K562 (cell line): ENCODE results near the gene ICAM3. TPM values are rescaled to one million over a fixed set of nuclear protein-coding genes. Genes with fewer than 3 reads are reported as not detected.

Source experiments
- ATAC-seq: fragments of 200-7000 bp; cut with Tn5 transposase; 3 replicates; pipeline ENCODE4 v1.9.1; 2020; ENCODE audit warnings: moderate library complexity
- BruUV-seq: library from RNA; stranded (reverse); fragments of 400-500 nt; replicated peaks from 2 replicates; lab custom pipeline; 2021; lab: Mats Ljungman, UMichigan
- CTCF ChIA-PET: fragments of 300-600 bp; formaldehyde crosslinking; extraction: SDS; loops from one replicate; lab custom pipeline; 2021; ENCODE audit warnings: low intra/inter-chr PET ratio; lab: Yijun Ruan, JAX
- POLR2A ChIA-PET: fragments of 300-600, 350-650 bp; sonication (Branson Sonifier 250); formaldehyde crosslinking; extraction: SDS; loops from one replicate; lab custom pipeline; 2021; ENCODE audit warnings: antibody characterized with exemption, inconsistent platforms; lab: Yijun Ruan, JAX
- DNase-seq, 4 experiments: peaks; one replicate each; pipeline versions ENCODE4 v3.0.0 to v3.0.0-alpha.2; 2011 to 2018; ENCODE audit warnings: low spot score in 3 of 4, mixed read lengths in 3 of 4; ENCODE audit errors: extremely low read depth in 1 of 4
- FAIRE-seq: peaks from 2 replicates; lab custom pipeline; 2011; peaks lifted over from hg19 to GRCh38; lab: Jason Lieb, UNC
- H2AFZ ChIP-seq: 2 replicates; pipeline ENCODE4 v1.6.0; 2011; ENCODE audit warnings: low read depth, low read length, control low read depth, inconsistent platforms
- H3K27ac ChIP-seq: fragments of 200-600 bp; 3 replicates; pipeline ENCODE4 v1.8.0; 2011; ENCODE audit warnings: low read depth, mild to moderate bottlenecking, control low read depth, inconsistent platforms, low read length, moderate library complexity, mixed read lengths; ENCODE audit errors: extremely low read depth
- H3K27me3 ChIP-seq, 2 experiments: fragments of 300-600 bp in 1 of 2; 2 replicates in 1 of 2; 3 replicates in 1 of 2; pipeline versions ENCODE4 v1.6.0 to v1.8.0; 2011; ENCODE audit warnings: inconsistent platforms in 2 of 2, low read length in 2 of 2, mild to moderate bottlenecking in 1 of 2, mixed read lengths in 1 of 2, moderate library complexity in 1 of 2; ENCODE audit not compliant: control insufficient read depth in 2 of 2, insufficient read depth in 2 of 2
- H3K36me3 ChIP-seq: fragments of 300-600 bp; 3 replicates; pipeline ENCODE4 v1.8.0; 2011; ENCODE audit warnings: mild to moderate bottlenecking, low read length, inconsistent platforms; ENCODE audit not compliant: control insufficient read depth, insufficient read depth
- H3K4me1 ChIP-seq, 2 experiments: fragments of 200-600 bp in 1 of 2; replicated peaks in 1 of 2; 2 replicates in 1 of 2; 3 replicates in 1 of 2; pipeline versions ENCODE4 v1.5.1 to v1.8.0; 2011; ENCODE audit warnings: inconsistent platforms in 2 of 2, low read length in 2 of 2, mild to moderate bottlenecking in 1 of 2, mixed read lengths in 1 of 2, moderate library complexity in 1 of 2; ENCODE audit not compliant: control insufficient read depth in 2 of 2, insufficient read depth in 2 of 2
- H3K4me2 ChIP-seq: 2 replicates; pipeline ENCODE4 v1.6.1; 2011; ENCODE audit warnings: low read length, control low read depth, inconsistent platforms, mixed read lengths; ENCODE audit not compliant: insufficient read depth
- H3K4me3 ChIP-seq: fragments of 200-600 bp; sonication (generic), shearing (Covaris generic); 2 replicates; pipeline ENCODE4 v1.5.1; 2016; ENCODE audit warnings: control low read depth, inconsistent platforms
- H3K79me2 ChIP-seq: fragments of 200-600 bp; 3 replicates; pipeline ENCODE4 v1.8.0; 2011; ENCODE audit warnings: low read length, inconsistent platforms; ENCODE audit not compliant: control insufficient read depth, insufficient read depth
- H3K9ac ChIP-seq, 2 experiments: 2 replicates each; pipeline versions ENCODE4 v1.6.0 to v1.6.1; 2011; ENCODE audit warnings: low read depth in 2 of 2, low read length in 2 of 2, control low read depth in 1 of 2, inconsistent platforms in 1 of 2, mild to moderate bottlenecking in 1 of 2, mixed read lengths in 1 of 2; ENCODE audit not compliant: insufficient read depth in 1 of 2
- H3K9me1 ChIP-seq: one replicate; pipeline ENCODE4 v1.6.0; 2011; ENCODE audit warnings: inconsistent platforms, mild to moderate bottlenecking, low read length, moderate library complexity; ENCODE audit not compliant: control insufficient read depth, insufficient read depth
- H3K9me3 ChIP-seq: replicated peaks from 2 replicates; pipeline ENCODE4 v1.5.1; 2011; ENCODE audit warnings: low read depth, low read length, inconsistent platforms; ENCODE audit not compliant: control insufficient read depth, insufficient read depth
- H4K20me1 ChIP-seq: replicated peaks from 2 replicates; pipeline ENCODE4 v1.6.1; 2011; ENCODE audit warnings: low read length, inconsistent platforms, mixed read lengths; ENCODE audit not compliant: control insufficient read depth, insufficient read depth
- ARHGAP35 ChIP-seq: fragments of 450-650 bp; IDR thresholded peaks from 2 replicates; pipeline ENCODE4 v1.6.1; 2018; ENCODE audit not compliant: partially characterized antibody
- BCL6 ChIP-seq: fragments of 250-450 bp; sonication (Bioruptor Pico); IDR thresholded peaks from 2 replicates; pipeline ENCODE4 v1.4.0; 2020
- FOXK1 ChIP-seq: sonication (generic); formaldehyde crosslinking; IDR thresholded peaks from 2 replicates; pipeline ENCODE4 v1.8.0; 2022; ENCODE audit warnings: missing genetic modification reagents, mild to moderate bottlenecking, borderline replicate concordance
- MCM2 ChIP-seq: fragments of 450-650 bp; IDR thresholded peaks from 2 replicates; pipeline ENCODE4 v1.6.1; 2017; ENCODE audit warnings: low read depth, mild to moderate bottlenecking
- RFX7 ChIP-seq: fragments of 250-450 bp; sonication (Bioruptor Pico); IDR thresholded peaks from 2 replicates; pipeline ENCODE4 v1.5.1; 2021; ENCODE audit warnings: mild to moderate bottlenecking
- SP2 ChIP-seq: IDR thresholded peaks from 2 replicates; pipeline ENCODE4 v1.6.1; 2011; ENCODE audit warnings: mild to moderate bottlenecking, low read depth, low read length, moderate library complexity; ENCODE audit not compliant: poor library complexity, severe bottlenecking; ENCODE audit errors: extremely low read depth
- ZNF3 ChIP-seq: fragments of 250-450 bp; sonication (Bioruptor Pico); IDR thresholded peaks from 2 replicates; pipeline ENCODE4 v1.5.0; 2021; ENCODE audit warnings: mild to moderate bottlenecking, moderate library complexity
- ZNF431 ChIP-seq: sonication (generic); formaldehyde crosslinking; IDR thresholded peaks from 2 replicates; pipeline ENCODE4 v1.8.0; 2022; ENCODE audit warnings: mild to moderate bottlenecking, missing genetic modification reagents
- WGBS: fragments of 100-300 bp; shearing (Covaris generic); methylation state at CpG from one replicate; pipeline ENCODE4 v1.1.6; 2016; ENCODE audit warnings: low coverage, mixed read lengths; ENCODE audit not compliant: insufficient coverage; ENCODE audit errors: missing lambda C conversion rate; 5-methylcytosine and 5-hydroxymethylcytosine counted together
- in situ Hi-C: fragments of 300-500 bp; cut with MboI; formaldehyde crosslinking; loops from 4 replicates; pipeline ENCODE4 v1.15.0; 2018; ENCODE audit warnings: inconsistent platforms, mixed read lengths
- intact Hi-C: fragments of 100-400 bp; cut with micrococcal nuclease; formaldehyde crosslinking; loops from 2 replicates; pipeline ENCODE4 v1.14.2; 2022
- polyA plus RNA-seq, 8 experiments: library from polyadenylated mRNA; depleted of rRNA in 4 of 8; stranded (reverse) in 5 of 8; unstranded in 3 of 8; fragments of >200 nt; fragmentation: Nextera tagmentation in 2 of 8; fragmentation: Illumina TruSeq in 1 of 8; extraction: Ambion mirVana in 2 of 8; extraction: Trizol in 1 of 8; gene quantifications; 2 replicates each; pipeline versions ENCODE4 v1.2.1 to v1.2.3, GENCODE V29; 2011 to 2014; ENCODE audit warnings: inconsistent platforms in 1 of 8, missing spikeins in 1 of 8
- total RNA-seq, 7 experiments: library from RNA; depleted of rRNA in 6 of 7; stranded (reverse); fragments of >200 nt in 6 of 7; fragmentation: Illumina TruSeq in 2 of 7; extraction: Trizol in 2 of 7; gene quantifications; 2 replicates each; pipeline versions ENCODE4 v1.2.1 to v1.2.3, GENCODE V29; 2011 to 2021; ENCODE audit warnings: low replicate concordance in 1 of 7
- TF ChIP-seq, protein P1 (sequence below): IDR thresholded peaks from 2 replicates; pipeline ENCODE4 v1.6.1; 2011; ENCODE audit not compliant: insufficient read length; ENCODE audit errors: extremely low read depth
- TF ChIP-seq, protein P2 (sequence below), 2 experiments: fragments of 450-650 bp; formaldehyde crosslinking in 1 of 2; IDR thresholded peaks; 2 replicates each; pipeline versions ENCODE4 v1.4.0 to v1.6.1; 2014 to 2020; ENCODE audit warnings: mild to moderate bottlenecking in 2 of 2, borderline replicate concordance in 1 of 2, low read depth in 1 of 2
- TF ChIP-seq, protein P3 (sequence below), 2 experiments: fragments of 450-650 bp in 1 of 2; sonication (generic) in 1 of 2; formaldehyde crosslinking in 1 of 2; IDR thresholded peaks in 1 of 2; conservative IDR thresholded peaks in 1 of 2; 2 replicates each; pipeline versions ENCODE4 v1.6.1 to v1.8.1; 2016 to 2023; ENCODE audit warnings: mild to moderate bottlenecking in 2 of 2, moderate library complexity in 2 of 2, inconsistent platforms in 1 of 2, missing genetic modification reagents in 1 of 2

ICAM3 gene
- total and polyA plus RNA-seq, 9 of the 15 experiments (the other 6 are each of a cell fraction or from before 2014, with no cell fraction given), result 6.5 to 39.5 (median 24.2) TPM

DNA sequence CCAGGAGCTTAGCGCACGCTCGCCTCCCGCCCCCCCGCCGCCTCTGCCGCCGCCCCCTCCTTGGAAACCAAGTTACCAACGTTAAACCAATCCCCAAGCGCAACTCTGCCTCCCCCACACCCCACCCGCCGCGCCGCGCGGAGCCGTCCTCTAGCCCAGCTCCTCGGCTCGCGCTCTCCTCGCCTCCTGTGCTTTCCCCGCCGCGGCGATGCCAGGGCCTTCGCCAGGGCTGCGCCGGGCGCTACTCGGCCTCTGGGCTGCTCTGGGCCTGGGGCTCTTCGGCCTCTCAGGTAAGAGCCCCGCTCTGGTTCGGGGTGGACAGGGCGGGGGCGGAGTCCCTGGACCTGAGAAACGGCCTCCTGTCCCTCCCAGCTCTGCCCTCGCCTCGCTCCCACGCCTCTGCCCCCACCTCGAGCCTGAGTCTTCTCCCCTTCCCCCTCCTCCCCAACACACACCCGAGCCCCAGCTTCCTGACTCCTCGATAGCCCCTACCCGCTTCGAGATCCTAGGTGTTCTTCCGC, 49.5 kb downstream of the ICAM3 start, which contains the start of gene ICAM5:
Gene ICAM5, plus strand, starts transcription at position 117 of the 521 bp plus-strand sequence. Its CDS starts 92 bp downstream, at position 209.
- H4K20me1 ChIP-seq, result no peaks in the 10 kb centered on the region; the same call in 1 of the 2 replicates
- peak within 1 kb of the TSS; percentile 84 for H2AFZ ChIP-seq
- H3K36me3 ChIP-seq, result peaks cover 39% of the 10 kb centered on the region
- DNase-seq (peak; percentile 59 to 94 (median 69)), ATAC-seq (peak; percentile 9), FAIRE-seq (no peak)
- peak within 1 kb of the TSS; percentile 99 for H3K4me2 ChIP-seq
- peak within 1 kb of the TSS; percentile 79 for H3K4me3 ChIP-seq
- peaks cover 79% of the 10 kb centered on the region for H3K79me2 ChIP-seq
- intact Hi-C loops (loop anchor here (1.0 to 2.0 kb wide), 3 partner anchors 20 to 91 kb away; partner anchors contain the start of genes RAVER1 and TYK2), in situ Hi-C loops (no loop called here)
- peak within 1 kb of the TSS; percentile 96 for H3K27ac ChIP-seq
- POLR2A ChIA-PET, result interaction anchor here (0.6 to 6.2 kb wide), 22 partner anchors 10 to 161 kb away, joined by 3 to 74 read pairs (median 4); partner anchors contain the start of genes CDC37, ICAM1, RAVER1 and TYK2
- peaks cover 2% of the 10 kb centered on the region; the same call in 1 of the 2 replicates for H3K9me3 ChIP-seq
- H3K4me1 ChIP-seq, result peaks cover 29 to 92% of the 10 kb centered on the region in 2 experiments; a peak in 4 of 5 replicates
- H3K9me1 ChIP-seq, result peaks cover 5% of the 10 kb centered on the region
- WGBS, result 1% methylated on average over 35 of the region's 45 CpGs
- BruUV-seq, result no TSS peak
- CTCF ChIA-PET, result no interaction called here
- peak within 1 kb of the TSS; percentile 91 to 99 for H3K9ac ChIP-seq
- H3K27me3 ChIP-seq, result no peaks in the 10 kb centered on the region
- TF ChIP-seq, protein P1, sequence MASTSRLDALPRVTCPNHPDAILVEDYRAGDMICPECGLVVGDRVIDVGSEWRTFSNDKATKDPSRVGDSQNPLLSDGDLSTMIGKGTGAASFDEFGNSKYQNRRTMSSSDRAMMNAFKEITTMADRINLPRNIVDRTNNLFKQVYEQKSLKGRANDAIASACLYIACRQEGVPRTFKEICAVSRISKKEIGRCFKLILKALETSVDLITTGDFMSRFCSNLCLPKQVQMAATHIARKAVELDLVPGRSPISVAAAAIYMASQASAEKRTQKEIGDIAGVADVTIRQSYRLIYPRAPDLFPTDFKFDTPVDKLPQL, result no peak
- TF ChIP-seq, protein P2, sequence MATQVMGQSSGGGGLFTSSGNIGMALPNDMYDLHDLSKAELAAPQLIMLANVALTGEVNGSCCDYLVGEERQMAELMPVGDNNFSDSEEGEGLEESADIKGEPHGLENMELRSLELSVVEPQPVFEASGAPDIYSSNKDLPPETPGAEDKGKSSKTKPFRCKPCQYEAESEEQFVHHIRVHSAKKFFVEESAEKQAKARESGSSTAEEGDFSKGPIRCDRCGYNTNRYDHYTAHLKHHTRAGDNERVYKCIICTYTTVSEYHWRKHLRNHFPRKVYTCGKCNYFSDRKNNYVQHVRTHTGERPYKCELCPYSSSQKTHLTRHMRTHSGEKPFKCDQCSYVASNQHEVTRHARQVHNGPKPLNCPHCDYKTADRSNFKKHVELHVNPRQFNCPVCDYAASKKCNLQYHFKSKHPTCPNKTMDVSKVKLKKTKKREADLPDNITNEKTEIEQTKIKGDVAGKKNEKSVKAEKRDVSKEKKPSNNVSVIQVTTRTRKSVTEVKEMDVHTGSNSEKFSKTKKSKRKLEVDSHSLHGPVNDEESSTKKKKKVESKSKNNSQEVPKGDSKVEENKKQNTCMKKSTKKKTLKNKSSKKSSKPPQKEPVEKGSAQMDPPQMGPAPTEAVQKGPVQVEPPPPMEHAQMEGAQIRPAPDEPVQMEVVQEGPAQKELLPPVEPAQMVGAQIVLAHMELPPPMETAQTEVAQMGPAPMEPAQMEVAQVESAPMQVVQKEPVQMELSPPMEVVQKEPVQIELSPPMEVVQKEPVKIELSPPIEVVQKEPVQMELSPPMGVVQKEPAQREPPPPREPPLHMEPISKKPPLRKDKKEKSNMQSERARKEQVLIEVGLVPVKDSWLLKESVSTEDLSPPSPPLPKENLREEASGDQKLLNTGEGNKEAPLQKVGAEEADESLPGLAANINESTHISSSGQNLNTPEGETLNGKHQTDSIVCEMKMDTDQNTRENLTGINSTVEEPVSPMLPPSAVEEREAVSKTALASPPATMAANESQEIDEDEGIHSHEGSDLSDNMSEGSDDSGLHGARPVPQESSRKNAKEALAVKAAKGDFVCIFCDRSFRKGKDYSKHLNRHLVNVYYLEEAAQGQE (IDR thresholded peaks at IDR 0.05; ENCODE audit: borderline replicate concordance), result 0 out of 2 replicates have a peak, but pooled peaks have one; percentile 26
- TF ChIP-seq, protein P2 (CRISPR knock-in tag; IDR thresholded peaks at IDR 0.05; ENCODE audit: low read depth), result no peak
- TF ChIP-seq, protein P3, sequence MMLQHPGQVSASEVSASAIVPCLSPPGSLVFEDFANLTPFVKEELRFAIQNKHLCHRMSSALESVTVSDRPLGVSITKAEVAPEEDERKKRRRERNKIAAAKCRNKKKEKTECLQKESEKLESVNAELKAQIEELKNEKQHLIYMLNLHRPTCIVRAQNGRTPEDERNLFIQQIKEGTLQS (IDR thresholded peaks at IDR 0.05), result no peak
- TF ChIP-seq, protein P3 (CRISPR knock-in tag; conservative IDR thresholded peaks at IDR 0.05), result no peak
- TF ChIP-seq FOXK1 (CRISPR knock-in tag), result no peak
- no peak for TF ChIP-seq ZNF3 (CRISPR knock-in tag)
- TF ChIP-seq RFX7, result no peak
- no peak for TF ChIP-seq BCL6
- no peak for TF ChIP-seq SP2
- no peak for TF ChIP-seq ZNF431 (CRISPR knock-in tag)
- no peak for TF ChIP-seq MCM2
- peak; percentile 8 for TF ChIP-seq ARHGAP35
